Neural cell (in vitro differentiated cells): Measurements from ENCODE around the gene HOPX. TPM values are rescaled to one million over a fixed set of nuclear protein-coding genes. Genes with fewer than 3 reads are reported as not detected.

Experiments
- H2AFZ ChIP-seq: fragments of 200-600, 300-800 bp; sonication (generic), shearing (Covaris generic); 2 replicates; pipeline ENCODE4 v1.6.0; 2014; ENCODE audit warnings: low read depth, mild to moderate bottlenecking, antibody characterized with exemption, low read length, moderate library complexity
- H3F3A ChIP-seq: fragments of 200-600 bp; shearing (Covaris generic); 2 replicates; pipeline ENCODE4 v1.6.1; 2016; ENCODE audit warnings: mild to moderate bottlenecking, moderate library complexity, mixed read lengths, antibody characterized with exemption, low read length; ENCODE audit not compliant: insufficient read depth, poor library complexity, severe bottlenecking
- H3K27ac ChIP-seq: fragments of 200-600, 300-800 bp; sonication (generic), shearing (Covaris generic); 2 replicates; pipeline ENCODE4 v1.5.1; 2014; ENCODE audit warnings: mild to moderate bottlenecking, low read length, moderate library complexity
- H3K27me3 ChIP-seq: fragments of 300-800, 200-600 bp; sonication (generic), shearing (Covaris generic); 2 replicates; pipeline ENCODE4 v1.6.0; 2014; ENCODE audit warnings: mild to moderate bottlenecking, low read depth, low read length, moderate library complexity; ENCODE audit not compliant: insufficient read depth
- H3K36me3 ChIP-seq: fragments of 300-800, 200-600 bp; sonication (generic), shearing (Covaris generic); 2 replicates; pipeline ENCODE4 v1.5.1; 2014; ENCODE audit warnings: mild to moderate bottlenecking, antibody characterized with exemption, low read length, moderate library complexity; ENCODE audit not compliant: insufficient read depth
- H3K4me2 ChIP-seq: fragments of 300-800, 200-600 bp; sonication (generic), shearing (Covaris generic); 2 replicates; pipeline ENCODE4 v1.6.0; 2014; ENCODE audit warnings: mild to moderate bottlenecking, low read length
- H3K4me3 ChIP-seq: fragments of 300-800, 200-600 bp; sonication (generic), shearing (Covaris generic); 2 replicates; pipeline ENCODE4 v1.5.1; 2014; ENCODE audit warnings: mild to moderate bottlenecking, low read length, moderate library complexity
- H3K79me2 ChIP-seq: fragments of 200-600 bp; shearing (Covaris generic); replicated peaks from 2 replicates; pipeline ENCODE4 v1.6.0; 2014; ENCODE audit warnings: mild to moderate bottlenecking, low read length, moderate library complexity; ENCODE audit not compliant: insufficient read depth
- H3K9ac ChIP-seq: fragments of 300-800, 200-600 bp; sonication (generic), shearing (Covaris generic); 2 replicates; pipeline ENCODE4 v1.6.1; 2016; ENCODE audit warnings: mild to moderate bottlenecking, low read length, mixed read lengths
- H3K9me2 ChIP-seq: fragments of 200-600 bp; shearing (Covaris generic); 2 replicates; pipeline ENCODE4 v1.6.1; 2016; ENCODE audit warnings: mild to moderate bottlenecking, low read length, mixed read lengths; ENCODE audit not compliant: insufficient read depth
- H3K9me3 ChIP-seq: fragments of 200-600, 300-800 bp; sonication (generic), shearing (Covaris generic); 2 replicates; pipeline ENCODE4 v1.6.1; 2016; ENCODE audit warnings: mild to moderate bottlenecking, mixed run types, low read length, moderate library complexity, mixed read lengths
- H4K20me1 ChIP-seq: fragments of 200-600 bp; shearing (Covaris generic); 2 replicates; pipeline ENCODE4 v1.6.1; 2016; ENCODE audit warnings: mild to moderate bottlenecking, mixed run types; ENCODE audit not compliant: insufficient read depth
- EP300 ChIP-seq: fragments of 450-650 bp; conservative IDR thresholded peaks from 2 replicates; pipeline ENCODE4 v1.6.1; 2014; ENCODE audit warnings: antibody characterized with exemption, mild to moderate bottlenecking, moderate library complexity; ENCODE audit not compliant: poor library complexity, severe bottlenecking
- EZH2 ChIP-seq: fragments of 200-600, 300-800 bp; shearing (Covaris generic), sonication (generic); IDR thresholded peaks from 2 replicates; pipeline ENCODE4 v1.6.1; 2014; ENCODE audit warnings: antibody characterized with exemption, low read length, borderline replicate concordance, mild to moderate bottlenecking; ENCODE audit not compliant: insufficient read depth, poor library complexity, severe bottlenecking
- MXI1 ChIP-seq: fragments of 450-650 bp; conservative IDR thresholded peaks from 2 replicates; pipeline ENCODE4 v1.6.1; 2014; ENCODE audit warnings: antibody characterized with exemption, mild to moderate bottlenecking; ENCODE audit not compliant: poor library complexity, severe bottlenecking
- POLR2AphosphoS5 ChIP-seq: IDR thresholded peaks from 2 replicates; pipeline ENCODE4 v1.6.1; 2012
- RAD21 ChIP-seq: fragments of 450-650 bp; conservative IDR thresholded peaks from 2 replicates; pipeline ENCODE4 v1.6.1; 2014; ENCODE audit warnings: antibody characterized with exemption, mild to moderate bottlenecking, moderate library complexity
- SMC3 ChIP-seq: fragments of 450-650 bp; conservative IDR thresholded peaks from 2 replicates; pipeline ENCODE4 v1.6.1; 2014; ENCODE audit warnings: antibody characterized with exemption, mild to moderate bottlenecking, moderate library complexity; ENCODE audit not compliant: poor library complexity
- TAF1 ChIP-seq: IDR thresholded peaks from 2 replicates; pipeline ENCODE4 v1.6.1; 2012; ENCODE audit warnings: low read depth
- polyA plus RNA-seq: library from polyadenylated mRNA; depleted of rRNA; stranded (reverse); fragments of >200 nt; gene quantifications from 2 replicates; pipeline ENCODE4 v1.2.3, GENCODE V29; 2014
- TF ChIP-seq, protein P1 (sequence below): fragments of 450-650 bp; IDR thresholded peaks from 2 replicates; pipeline ENCODE4 v1.5.1; 2014; ENCODE audit warnings: antibody characterized with exemption, mild to moderate bottlenecking, moderate library complexity; ENCODE audit not compliant: poor library complexity, severe bottlenecking
- TF ChIP-seq, protein P2 (sequence below): IDR thresholded peaks from 2 replicates; pipeline ENCODE4 v1.6.1; 2012; ENCODE audit warnings: borderline replicate concordance

The HOPX gene
- polyA plus RNA-seq, 1 donor from 2014 or later: 2.0 TPM

DNA sequence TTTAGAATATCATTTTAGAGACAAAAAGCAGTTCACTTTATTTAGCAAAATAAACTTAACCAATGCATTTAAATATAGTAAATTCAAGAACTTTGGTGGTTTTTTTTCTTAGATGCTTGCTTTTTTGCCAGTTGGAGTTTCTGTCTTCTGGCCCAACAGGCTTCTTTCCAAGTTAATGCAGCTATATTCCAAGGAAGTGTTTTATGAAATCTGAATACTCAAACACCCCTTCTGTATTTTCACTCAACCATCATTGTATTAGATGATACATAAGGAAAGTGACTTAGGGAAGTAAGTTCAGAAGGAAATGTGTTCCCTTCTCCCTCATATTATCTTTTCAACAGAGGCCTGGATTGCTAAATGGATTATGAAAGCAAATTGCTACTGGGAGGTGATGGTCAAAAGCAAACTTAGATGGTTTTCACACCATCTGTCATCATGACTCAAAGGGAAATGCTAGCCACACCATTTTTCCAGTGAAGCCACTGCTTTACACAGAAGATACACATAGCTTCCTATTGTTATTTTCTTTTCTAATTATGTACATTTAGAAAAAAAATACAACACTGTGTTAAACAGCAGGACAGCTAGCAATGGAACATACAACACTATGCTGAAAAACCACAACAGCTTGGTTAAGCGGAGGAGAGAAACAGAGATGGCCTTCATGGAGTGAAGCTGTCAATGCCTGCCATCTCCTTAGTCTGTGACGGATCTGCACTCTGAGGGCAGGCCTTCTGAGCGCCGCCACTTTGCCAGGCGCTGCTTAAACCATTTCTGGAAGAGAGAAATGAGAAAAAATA lies 32.9 kb downstream of the HOPX start:
- no peak overlapping the region for H2AFZ ChIP-seq
- no peaks in the 10 kb centered on the region for H3K9me3 ChIP-seq
- no peaks in the 10 kb centered on the region for H3K9me2 ChIP-seq
- H3K27ac ChIP-seq: no peak overlapping the region
- H3K4me2 ChIP-seq: no peak overlapping the region
- no peaks in the 10 kb centered on the region for H4K20me1 ChIP-seq
- H3K9ac ChIP-seq: no peak overlapping the region
- H3K4me3 ChIP-seq: no peak overlapping the region
- H3K79me2 ChIP-seq: no peaks in the 10 kb centered on the region
- H3K27me3 ChIP-seq: no peaks in the 10 kb centered on the region
- no peaks in the 10 kb centered on the region for H3F3A ChIP-seq
- no peaks in the 10 kb centered on the region for H3K36me3 ChIP-seq
- TF ChIP-seq EZH2 (no peak), TAF1 (no peak), MXI1 (no peak), POLR2AphosphoS5 (no peak), RAD21 (no peak), EP300 (no peak), SMC3 (no peak)
- TF ChIP-seq, protein P1, sequence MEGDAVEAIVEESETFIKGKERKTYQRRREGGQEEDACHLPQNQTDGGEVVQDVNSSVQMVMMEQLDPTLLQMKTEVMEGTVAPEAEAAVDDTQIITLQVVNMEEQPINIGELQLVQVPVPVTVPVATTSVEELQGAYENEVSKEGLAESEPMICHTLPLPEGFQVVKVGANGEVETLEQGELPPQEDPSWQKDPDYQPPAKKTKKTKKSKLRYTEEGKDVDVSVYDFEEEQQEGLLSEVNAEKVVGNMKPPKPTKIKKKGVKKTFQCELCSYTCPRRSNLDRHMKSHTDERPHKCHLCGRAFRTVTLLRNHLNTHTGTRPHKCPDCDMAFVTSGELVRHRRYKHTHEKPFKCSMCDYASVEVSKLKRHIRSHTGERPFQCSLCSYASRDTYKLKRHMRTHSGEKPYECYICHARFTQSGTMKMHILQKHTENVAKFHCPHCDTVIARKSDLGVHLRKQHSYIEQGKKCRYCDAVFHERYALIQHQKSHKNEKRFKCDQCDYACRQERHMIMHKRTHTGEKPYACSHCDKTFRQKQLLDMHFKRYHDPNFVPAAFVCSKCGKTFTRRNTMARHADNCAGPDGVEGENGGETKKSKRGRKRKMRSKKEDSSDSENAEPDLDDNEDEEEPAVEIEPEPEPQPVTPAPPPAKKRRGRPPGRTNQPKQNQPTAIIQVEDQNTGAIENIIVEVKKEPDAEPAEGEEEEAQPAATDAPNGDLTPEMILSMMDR: no peak
- TF ChIP-seq, protein P2, sequence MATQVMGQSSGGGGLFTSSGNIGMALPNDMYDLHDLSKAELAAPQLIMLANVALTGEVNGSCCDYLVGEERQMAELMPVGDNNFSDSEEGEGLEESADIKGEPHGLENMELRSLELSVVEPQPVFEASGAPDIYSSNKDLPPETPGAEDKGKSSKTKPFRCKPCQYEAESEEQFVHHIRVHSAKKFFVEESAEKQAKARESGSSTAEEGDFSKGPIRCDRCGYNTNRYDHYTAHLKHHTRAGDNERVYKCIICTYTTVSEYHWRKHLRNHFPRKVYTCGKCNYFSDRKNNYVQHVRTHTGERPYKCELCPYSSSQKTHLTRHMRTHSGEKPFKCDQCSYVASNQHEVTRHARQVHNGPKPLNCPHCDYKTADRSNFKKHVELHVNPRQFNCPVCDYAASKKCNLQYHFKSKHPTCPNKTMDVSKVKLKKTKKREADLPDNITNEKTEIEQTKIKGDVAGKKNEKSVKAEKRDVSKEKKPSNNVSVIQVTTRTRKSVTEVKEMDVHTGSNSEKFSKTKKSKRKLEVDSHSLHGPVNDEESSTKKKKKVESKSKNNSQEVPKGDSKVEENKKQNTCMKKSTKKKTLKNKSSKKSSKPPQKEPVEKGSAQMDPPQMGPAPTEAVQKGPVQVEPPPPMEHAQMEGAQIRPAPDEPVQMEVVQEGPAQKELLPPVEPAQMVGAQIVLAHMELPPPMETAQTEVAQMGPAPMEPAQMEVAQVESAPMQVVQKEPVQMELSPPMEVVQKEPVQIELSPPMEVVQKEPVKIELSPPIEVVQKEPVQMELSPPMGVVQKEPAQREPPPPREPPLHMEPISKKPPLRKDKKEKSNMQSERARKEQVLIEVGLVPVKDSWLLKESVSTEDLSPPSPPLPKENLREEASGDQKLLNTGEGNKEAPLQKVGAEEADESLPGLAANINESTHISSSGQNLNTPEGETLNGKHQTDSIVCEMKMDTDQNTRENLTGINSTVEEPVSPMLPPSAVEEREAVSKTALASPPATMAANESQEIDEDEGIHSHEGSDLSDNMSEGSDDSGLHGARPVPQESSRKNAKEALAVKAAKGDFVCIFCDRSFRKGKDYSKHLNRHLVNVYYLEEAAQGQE: no peak

GRCh38 chr4:56646341-56646740 lies 34.8 kb downstream of the HOPX start:
- Histone ChIP-seq H3K4me3 (no peak overlapping the region), H2AFZ (no peak overlapping the region), H3K9me2 (no peaks in the 10 kb centered on the region), H3F3A (no peaks in the 10 kb centered on the region), H3K9ac (no peak overlapping the region), H3K4me2 (no peak overlapping the region), H3K27me3 (no peaks in the 10 kb centered on the region), H3K9me3 (no peaks in the 10 kb centered on the region), H3K79me2 (no peaks in the 10 kb centered on the region), H3K27ac (no peak overlapping the region), H4K20me1 (no peaks in the 10 kb centered on the region), H3K36me3 (no peaks in the 10 kb centered on the region)
- TF ChIP-seq, protein P2: no peak
- no peak for TF ChIP-seq SMC3
- TF ChIP-seq POLR2AphosphoS5: no peak
- no peak for TF ChIP-seq MXI1
- no peak for TF ChIP-seq RAD21
- TF ChIP-seq, protein P1: no peak
- TF ChIP-seq EP300: no peak
